Left lung (tissue), 14 donors: ENCODE results near the gene TDP2. TPM values are rescaled to one million over a fixed set of nuclear protein-coding genes. Genes with fewer than 3 reads are reported as not detected.

Source experiments
- ATAC-seq: fragments of 200-7000 bp; cut with Tn5 transposase; one replicate; pipeline ENCODE4 v1.9.1; 2020; ENCODE audit warnings: moderate library complexity
- DNase-seq, 4 donors: peaks; one replicate each; pipeline ENCODE4 v3.0.0-alpha.2; 2013 to 2020
- H3K27ac ChIP-seq, 2 donors: fragments of 200-600 bp; sonication (generic) in 1 of 2; one replicate each; pipeline versions ENCODE4 v1.5.0 to v1.8.0; 2020 to 2021
- H3K27me3 ChIP-seq, 2 donors: fragments of 200-600 bp; sonication (generic) in 1 of 2; one replicate each; pipeline versions ENCODE4 v1.5.0 to v1.8.0; 2020 to 2021
- H3K36me3 ChIP-seq, 2 donors: fragments of 200-600 bp; sonication (generic) in 1 of 2; one replicate each; pipeline versions ENCODE4 v1.5.0 to v1.8.0; 2020 to 2021
- H3K4me1 ChIP-seq, 2 donors: fragments of 200-600 bp; one replicate each; pipeline ENCODE4 v1.8.0; 2021
- H3K4me3 ChIP-seq, 2 donors: fragments of 200-600 bp; sonication (generic) in 1 of 2; one replicate each; pipeline versions ENCODE4 v1.5.0 to v1.8.0; 2020 to 2021; ENCODE audit warnings: mild to moderate bottlenecking in 1 of 2
- H3K9me3 ChIP-seq, 2 donors: fragments of 200-600 bp; sonication (generic) in 1 of 2; one replicate each; pipeline versions ENCODE4 v1.5.0 to v1.8.0; 2020 to 2021
- CTCF ChIP-seq, 2 donors: fragments of 200-600 bp; sonication (generic) in 1 of 2; IDR thresholded peaks; one replicate each; pipeline versions ENCODE4 v1.5.0 to v1.8.0; 2021; ENCODE audit warnings: antibody characterized with exemption in 2 of 2
- intact Hi-C, 2 donors: fragments of 100-400 bp; cut with DNase I; formaldehyde crosslinking; loops; one replicate each; pipeline versions ENCODE4 v1.11.2 to v1.14.2; 2022
- long read RNA-seq, 12 donors: library from polyadenylated mRNA in 2 of 12; unstranded in 2 of 12; transcript quantifications; one replicate each; pipeline ENCODE4 v2.0.0 and lab custom pipeline, GENCODE V29; 2019 to 2026
- polyA plus RNA-seq, 6 donors: library from polyadenylated mRNA; unstranded; fragments of 120-200 nt; gene quantifications; one replicate each; pipeline ENCODE4 v1.2.1, GENCODE V29; 2013; ENCODE audit not compliant: insufficient read length in 6 of 6
- total RNA-seq, 2 donors: library from RNA; stranded (reverse); fragmentation: NEBNext Ultra II Directional; extraction: Animal tissue kit (Norgen Biotek cat#: 25700); gene quantifications; one replicate each; pipeline ENCODE4 v1.2.1, GENCODE V29; 2021
- donor health status: DM: no; HTN: yes; CAD: no.
- donor health status: DM: no; HTN: no; CAD: no.

The TDP2 gene
- 10 to 100 TPM; 33.9 to 49.0 TPM for total RNA-seq
- 10 to 100 TPM; 44.1 to 60.1 (median 49.2) TPM for polyA plus RNA-seq
- long read RNA-seq, donor 1, transcript TDP2-205 (2 exons, 714 nt) = minor isoform, 10 of 36 reads
- long read RNA-seq, donor 1, transcript TDP2-202 (7 exons, 2,071 nt) = major isoform, 19 of 36 reads
- long read RNA-seq, donor 1, partial matches to known transcripts = 7 of 36 reads
- long read RNA-seq, donor 1, other reads (novel, unspliced or antisense) = 0 of 36 reads
- long read RNA-seq, donor 2, transcript TDP2-202 (7 exons, 2,071 nt) = major isoform, 11 of 25 reads
- long read RNA-seq, donor 2, partial matches to known transcripts = 11 of 25 reads
- long read RNA-seq, donor 2, other reads (novel, unspliced or antisense) = 0 of 25 reads
- long read RNA-seq, donor 3, transcript TDP2-202 (7 exons, 2,071 nt) = major isoform, 9 of 10 reads
- long read RNA-seq, donor 3, partial matches to known transcripts = 0 of 10 reads
- long read RNA-seq, donor 3, other reads (novel, unspliced or antisense) = 0 of 10 reads
- long read RNA-seq, donor 4, partial matches to known transcripts = 1 of 4 reads
- long read RNA-seq, donor 4, other reads (novel, unspliced or antisense) = 0 of 4 reads
- long read RNA-seq, donor 5, transcript TDP2-202 (7 exons, 2,071 nt) = major isoform, 9 of 31 reads
- long read RNA-seq, donor 5, partial matches to known transcripts = 19 of 31 reads
- long read RNA-seq, donor 5, other reads (novel, unspliced or antisense) = 0 of 31 reads
- long read RNA-seq, donor 6, transcript TDP2-202 (7 exons, 2,071 nt) = major isoform, 8 of 11 reads
- long read RNA-seq, donor 6, partial matches to known transcripts = 0 of 11 reads
- long read RNA-seq, donor 6, other reads (novel, unspliced or antisense) = 0 of 11 reads
- long read RNA-seq, donor 7, transcript TDP2-202 (7 exons, 2,071 nt) = major isoform, 7 of 8 reads
- long read RNA-seq, donor 7, partial matches to known transcripts = 0 of 8 reads
- long read RNA-seq, donor 7, other reads (novel, unspliced or antisense) = 0 of 8 reads
- long read RNA-seq, donor 8, transcript TDP2-202 (7 exons, 2,071 nt) = major isoform, 9 of 10 reads
- long read RNA-seq, donor 8, partial matches to known transcripts = 0 of 10 reads
- long read RNA-seq, donor 8, other reads (novel, unspliced or antisense) = 0 of 10 reads
- long read RNA-seq, donor 9, partial matches to known transcripts = 0 of 1 reads
- long read RNA-seq, donor 9, other reads (novel, unspliced or antisense) = 0 of 1 reads
- long read RNA-seq, donor 10 = 0 reads
- long read RNA-seq, donor 11, transcript TDP2-202 (7 exons, 2,071 nt) = major isoform, 7 of 86 reads
- long read RNA-seq, donor 11, partial matches to known transcripts = 79 of 86 reads
- long read RNA-seq, donor 11, other reads (novel, unspliced or antisense) = 0 of 86 reads
- long read RNA-seq, donor 12, transcript TDP2-202 (7 exons, 2,071 nt) = major isoform, 9 of 10 reads
- long read RNA-seq, donor 12, partial matches to known transcripts = 0 of 10 reads
- long read RNA-seq, donor 12, other reads (novel, unspliced or antisense) = 0 of 10 reads

GRCh38 chr6:24666641-24667377 is at the start of gene TDP2, which contains the start of gene ACOT13:
Gene TDP2 (minus strand): TSS chr6:24666899. CDS start chr6:24666862, 37 bp downstream.
Gene ACOT13 (plus strand): TSS chr6:24667077. CDS start chr6:24667264, 187 bp downstream.
- DNase-seq = peak; percentile 97 to 100 (median 98)
- intact Hi-C loops = no loop called here
- H3K27ac ChIP-seq = peak within 1 kb of the TSS; percentile 88 to 96

GRCh38 chr6:24710519-24711303 is 44.0 kb upstream of the TDP2 start:
- intact Hi-C loops = no loop called here
- no peaks in the 10 kb centered on the region for H3K9me3 ChIP-seq
- peaks cover 15 to 48% of the 10 kb centered on the region in 2 donors for H3K4me1 ChIP-seq
- H3K36me3 ChIP-seq = peaks cover 0 to 100% of the 10 kb centered on the region in 2 donors
- H3K27ac ChIP-seq = no peak overlapping the region
- H3K27me3 ChIP-seq = no peaks in the 10 kb centered on the region
- TF ChIP-seq CTCF (IDR thresholded peaks at IDR 0.05) = no peak
- ATAC-seq (no peak), DNase-seq (no peak)
- H3K4me3 ChIP-seq = no peak overlapping the region

More at GRCh38 chr6:24666641-24667377, at the start of gene TDP2, which contains the start of gene ACOT13:
- H3K27me3 ChIP-seq = no peaks in the 10 kb centered on the region
- H3K4me1 ChIP-seq = peaks cover 16 to 41% of the 10 kb centered on the region in 2 donors
- H3K4me3 ChIP-seq = peak within 1 kb of the TSS; percentile 89 to 91
- H3K9me3 ChIP-seq = peaks cover 0 to 19% of the 10 kb centered on the region in 2 donors
- peaks cover 0 to 22% of the 10 kb centered on the region in 2 donors for H3K36me3 ChIP-seq
- TF ChIP-seq CTCF (IDR thresholded peaks at IDR 0.05) = peak; percentile 29 to 60
- ATAC-seq = peak; percentile 99

GRCh38 chr6:24709014-24709711 is 42.5 kb upstream of the TDP2 start:
- no peaks in the 10 kb centered on the region for H3K27me3 ChIP-seq
- DNase-seq (no peak), ATAC-seq (no peak)
- no peak overlapping the region for H3K27ac ChIP-seq
- no peak for TF ChIP-seq CTCF (IDR thresholded peaks at IDR 0.05)
- peaks cover 3 to 34% of the 10 kb centered on the region in 2 donors for H3K4me1 ChIP-seq
- intact Hi-C loops = no loop called here
- H3K4me3 ChIP-seq = no peak overlapping the region
- H3K9me3 ChIP-seq = no peaks in the 10 kb centered on the region
- peaks cover 0 to 100% of the 10 kb centered on the region in 2 donors for H3K36me3 ChIP-seq
